Neural cell (in vitro differentiated cells): ENCODE data around the gene ZNF557. TPM values are rescaled to one million over a fixed set of nuclear protein-coding genes. Genes with fewer than 3 reads are reported as not detected.

Source experiments
- H2AFZ ChIP-seq: fragments of 200-600, 300-800 bp; sonication (generic), shearing (Covaris generic); 2 replicates; pipeline ENCODE4 v1.6.0; 2014; ENCODE audit warnings: low read depth, mild to moderate bottlenecking, antibody characterized with exemption, low read length, moderate library complexity
- H3F3A ChIP-seq: fragments of 200-600 bp; shearing (Covaris generic); 2 replicates; pipeline ENCODE4 v1.6.1; 2016; ENCODE audit warnings: mild to moderate bottlenecking, moderate library complexity, mixed read lengths, antibody characterized with exemption, low read length; ENCODE audit not compliant: insufficient read depth, poor library complexity, severe bottlenecking
- H3K27ac ChIP-seq: fragments of 200-600, 300-800 bp; sonication (generic), shearing (Covaris generic); 2 replicates; pipeline ENCODE4 v1.5.1; 2014; ENCODE audit warnings: mild to moderate bottlenecking, low read length, moderate library complexity
- H3K27me3 ChIP-seq: fragments of 300-800, 200-600 bp; sonication (generic), shearing (Covaris generic); 2 replicates; pipeline ENCODE4 v1.6.0; 2014; ENCODE audit warnings: mild to moderate bottlenecking, low read depth, low read length, moderate library complexity; ENCODE audit not compliant: insufficient read depth
- H3K36me3 ChIP-seq: fragments of 300-800, 200-600 bp; sonication (generic), shearing (Covaris generic); 2 replicates; pipeline ENCODE4 v1.5.1; 2014; ENCODE audit warnings: mild to moderate bottlenecking, antibody characterized with exemption, low read length, moderate library complexity; ENCODE audit not compliant: insufficient read depth
- H3K4me2 ChIP-seq: fragments of 300-800, 200-600 bp; sonication (generic), shearing (Covaris generic); 2 replicates; pipeline ENCODE4 v1.6.0; 2014; ENCODE audit warnings: mild to moderate bottlenecking, low read length
- H3K4me3 ChIP-seq: fragments of 300-800, 200-600 bp; sonication (generic), shearing (Covaris generic); 2 replicates; pipeline ENCODE4 v1.5.1; 2014; ENCODE audit warnings: mild to moderate bottlenecking, low read length, moderate library complexity
- H3K79me2 ChIP-seq: fragments of 200-600 bp; shearing (Covaris generic); replicated peaks from 2 replicates; pipeline ENCODE4 v1.6.0; 2014; ENCODE audit warnings: mild to moderate bottlenecking, low read length, moderate library complexity; ENCODE audit not compliant: insufficient read depth
- H3K9ac ChIP-seq: fragments of 300-800, 200-600 bp; sonication (generic), shearing (Covaris generic); 2 replicates; pipeline ENCODE4 v1.6.1; 2016; ENCODE audit warnings: mild to moderate bottlenecking, low read length, mixed read lengths
- H3K9me2 ChIP-seq: fragments of 200-600 bp; shearing (Covaris generic); 2 replicates; pipeline ENCODE4 v1.6.1; 2016; ENCODE audit warnings: mild to moderate bottlenecking, low read length, mixed read lengths; ENCODE audit not compliant: insufficient read depth
- H3K9me3 ChIP-seq: fragments of 200-600, 300-800 bp; sonication (generic), shearing (Covaris generic); 2 replicates; pipeline ENCODE4 v1.6.1; 2016; ENCODE audit warnings: mild to moderate bottlenecking, mixed run types, low read length, moderate library complexity, mixed read lengths
- H4K20me1 ChIP-seq: fragments of 200-600 bp; shearing (Covaris generic); 2 replicates; pipeline ENCODE4 v1.6.1; 2016; ENCODE audit warnings: mild to moderate bottlenecking, mixed run types; ENCODE audit not compliant: insufficient read depth
- EP300 ChIP-seq: fragments of 450-650 bp; conservative IDR thresholded peaks from 2 replicates; pipeline ENCODE4 v1.6.1; 2014; ENCODE audit warnings: antibody characterized with exemption, mild to moderate bottlenecking, moderate library complexity; ENCODE audit not compliant: poor library complexity, severe bottlenecking
- RAD21 ChIP-seq: fragments of 450-650 bp; conservative IDR thresholded peaks from 2 replicates; pipeline ENCODE4 v1.6.1; 2014; ENCODE audit warnings: antibody characterized with exemption, mild to moderate bottlenecking, moderate library complexity
- SMC3 ChIP-seq: fragments of 450-650 bp; conservative IDR thresholded peaks from 2 replicates; pipeline ENCODE4 v1.6.1; 2014; ENCODE audit warnings: antibody characterized with exemption, mild to moderate bottlenecking, moderate library complexity; ENCODE audit not compliant: poor library complexity
- TAF1 ChIP-seq: IDR thresholded peaks from 2 replicates; pipeline ENCODE4 v1.6.1; 2012; ENCODE audit warnings: low read depth
- polyA plus RNA-seq: library from polyadenylated mRNA; depleted of rRNA; stranded (reverse); fragments of >200 nt; gene quantifications from 2 replicates; pipeline ENCODE4 v1.2.3, GENCODE V29; 2014
- TF ChIP-seq, protein P1 (sequence below): IDR thresholded peaks from 2 replicates; pipeline ENCODE4 v1.6.1; 2012; ENCODE audit warnings: borderline replicate concordance
- TF ChIP-seq, protein P2 (sequence below): fragments of 450-650 bp; IDR thresholded peaks from 2 replicates; pipeline ENCODE4 v1.5.1; 2014; ENCODE audit warnings: antibody characterized with exemption, mild to moderate bottlenecking, moderate library complexity; ENCODE audit not compliant: poor library complexity, severe bottlenecking

ZNF557 gene
- polyA plus RNA-seq, 1 donor from 2014 or later, result 7.7 TPM

DNA sequence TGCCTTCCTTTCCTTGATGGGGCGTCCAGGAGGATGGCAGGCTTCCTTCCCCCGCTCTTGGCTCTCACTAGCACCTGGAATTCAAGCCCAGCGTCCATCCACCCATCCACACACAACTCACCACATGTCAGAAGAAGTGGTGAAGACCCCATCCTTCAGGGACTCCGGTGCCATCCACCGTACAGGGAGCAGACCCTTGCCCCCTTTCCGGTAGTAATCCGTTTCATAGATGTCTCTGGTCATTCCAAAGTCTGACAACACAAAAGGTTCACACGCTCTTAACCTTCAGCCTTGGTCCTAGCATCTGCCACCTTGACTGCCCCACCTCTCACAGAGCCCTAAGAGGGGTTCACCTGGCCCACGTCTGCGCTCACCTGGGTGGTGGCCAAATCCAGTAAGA is 51.0 kb downstream of the ZNF557 start (continued):
- TF ChIP-seq, protein P1, sequence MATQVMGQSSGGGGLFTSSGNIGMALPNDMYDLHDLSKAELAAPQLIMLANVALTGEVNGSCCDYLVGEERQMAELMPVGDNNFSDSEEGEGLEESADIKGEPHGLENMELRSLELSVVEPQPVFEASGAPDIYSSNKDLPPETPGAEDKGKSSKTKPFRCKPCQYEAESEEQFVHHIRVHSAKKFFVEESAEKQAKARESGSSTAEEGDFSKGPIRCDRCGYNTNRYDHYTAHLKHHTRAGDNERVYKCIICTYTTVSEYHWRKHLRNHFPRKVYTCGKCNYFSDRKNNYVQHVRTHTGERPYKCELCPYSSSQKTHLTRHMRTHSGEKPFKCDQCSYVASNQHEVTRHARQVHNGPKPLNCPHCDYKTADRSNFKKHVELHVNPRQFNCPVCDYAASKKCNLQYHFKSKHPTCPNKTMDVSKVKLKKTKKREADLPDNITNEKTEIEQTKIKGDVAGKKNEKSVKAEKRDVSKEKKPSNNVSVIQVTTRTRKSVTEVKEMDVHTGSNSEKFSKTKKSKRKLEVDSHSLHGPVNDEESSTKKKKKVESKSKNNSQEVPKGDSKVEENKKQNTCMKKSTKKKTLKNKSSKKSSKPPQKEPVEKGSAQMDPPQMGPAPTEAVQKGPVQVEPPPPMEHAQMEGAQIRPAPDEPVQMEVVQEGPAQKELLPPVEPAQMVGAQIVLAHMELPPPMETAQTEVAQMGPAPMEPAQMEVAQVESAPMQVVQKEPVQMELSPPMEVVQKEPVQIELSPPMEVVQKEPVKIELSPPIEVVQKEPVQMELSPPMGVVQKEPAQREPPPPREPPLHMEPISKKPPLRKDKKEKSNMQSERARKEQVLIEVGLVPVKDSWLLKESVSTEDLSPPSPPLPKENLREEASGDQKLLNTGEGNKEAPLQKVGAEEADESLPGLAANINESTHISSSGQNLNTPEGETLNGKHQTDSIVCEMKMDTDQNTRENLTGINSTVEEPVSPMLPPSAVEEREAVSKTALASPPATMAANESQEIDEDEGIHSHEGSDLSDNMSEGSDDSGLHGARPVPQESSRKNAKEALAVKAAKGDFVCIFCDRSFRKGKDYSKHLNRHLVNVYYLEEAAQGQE, result no peak

DNA sequence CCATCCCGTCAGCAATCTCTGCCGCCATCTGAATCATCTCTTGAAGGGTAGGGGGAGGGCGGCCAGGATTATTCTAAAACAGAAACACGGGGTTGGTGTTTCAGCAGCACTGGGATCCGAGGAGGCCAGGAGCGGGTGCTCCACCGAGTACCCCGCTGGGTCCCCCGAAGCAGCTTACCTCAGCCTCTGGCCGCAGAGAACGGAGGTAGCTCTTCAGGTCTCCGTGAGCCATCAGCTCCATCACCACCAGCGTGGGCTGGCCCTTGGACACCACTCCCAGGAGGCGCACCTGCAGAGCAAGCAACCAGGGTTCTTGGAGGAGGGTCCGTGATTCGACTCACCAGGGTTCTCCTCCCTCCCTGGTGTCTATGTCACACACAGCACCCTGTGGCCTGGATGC is 53.2 kb downstream of the ZNF557 start:
- Histone ChIP-seq H3K9me3 (no peaks in the 10 kb centered on the region), H2AFZ (no peak overlapping the region), H4K20me1 (no peaks in the 10 kb centered on the region), H3K9me2 (no peaks in the 10 kb centered on the region), H3K27ac (no peak overlapping the region), H3K79me2 (no peaks in the 10 kb centered on the region), H3K4me2 (no peak overlapping the region), H3K27me3 (no peaks in the 10 kb centered on the region), H3K4me3 (no peak overlapping the region), H3F3A (no peaks in the 10 kb centered on the region), H3K9ac (no peak overlapping the region), H3K36me3 (peaks cover 13% of the 10 kb centered on the region)
- TF ChIP-seq EP300 (no peak), TAF1 (no peak)

DNA sequence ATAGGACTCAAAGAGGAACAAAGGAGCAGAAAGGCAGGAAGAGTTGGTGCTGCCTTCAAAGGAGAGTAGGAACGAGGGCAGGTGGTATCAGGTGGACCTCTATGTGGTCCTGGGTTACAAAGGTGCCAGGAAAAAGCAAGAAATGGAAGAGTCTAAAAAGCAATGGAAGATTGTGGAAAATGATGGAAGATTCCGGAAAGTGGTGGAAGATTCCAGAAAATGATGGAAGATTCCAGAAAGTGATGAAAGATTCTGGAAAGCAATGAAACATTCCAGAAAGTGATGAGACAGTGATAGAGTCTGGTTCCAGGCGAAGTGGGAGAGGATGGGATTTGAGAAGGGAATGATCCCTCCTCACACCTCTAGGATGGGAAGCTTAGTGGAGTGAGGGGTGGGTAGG is 55.3 kb downstream of the ZNF557 start:
- Histone ChIP-seq H3K4me3 (no peak overlapping the region), H3K4me2 (no peak overlapping the region), H3K9ac (no peak overlapping the region), H3K9me3 (no peaks in the 10 kb centered on the region), H3F3A (no peaks in the 10 kb centered on the region), H3K9me2 (no peaks in the 10 kb centered on the region), H3K79me2 (no peaks in the 10 kb centered on the region), H4K20me1 (no peaks in the 10 kb centered on the region), H2AFZ (no peak overlapping the region), H3K27ac (no peak overlapping the region), H3K27me3 (no peaks in the 10 kb centered on the region), H3K36me3 (peaks cover 13% of the 10 kb centered on the region)
- no peak for TF ChIP-seq TAF1
- TF ChIP-seq, protein P2, sequence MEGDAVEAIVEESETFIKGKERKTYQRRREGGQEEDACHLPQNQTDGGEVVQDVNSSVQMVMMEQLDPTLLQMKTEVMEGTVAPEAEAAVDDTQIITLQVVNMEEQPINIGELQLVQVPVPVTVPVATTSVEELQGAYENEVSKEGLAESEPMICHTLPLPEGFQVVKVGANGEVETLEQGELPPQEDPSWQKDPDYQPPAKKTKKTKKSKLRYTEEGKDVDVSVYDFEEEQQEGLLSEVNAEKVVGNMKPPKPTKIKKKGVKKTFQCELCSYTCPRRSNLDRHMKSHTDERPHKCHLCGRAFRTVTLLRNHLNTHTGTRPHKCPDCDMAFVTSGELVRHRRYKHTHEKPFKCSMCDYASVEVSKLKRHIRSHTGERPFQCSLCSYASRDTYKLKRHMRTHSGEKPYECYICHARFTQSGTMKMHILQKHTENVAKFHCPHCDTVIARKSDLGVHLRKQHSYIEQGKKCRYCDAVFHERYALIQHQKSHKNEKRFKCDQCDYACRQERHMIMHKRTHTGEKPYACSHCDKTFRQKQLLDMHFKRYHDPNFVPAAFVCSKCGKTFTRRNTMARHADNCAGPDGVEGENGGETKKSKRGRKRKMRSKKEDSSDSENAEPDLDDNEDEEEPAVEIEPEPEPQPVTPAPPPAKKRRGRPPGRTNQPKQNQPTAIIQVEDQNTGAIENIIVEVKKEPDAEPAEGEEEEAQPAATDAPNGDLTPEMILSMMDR, result no peak
- TF ChIP-seq, protein P1, result no peak
- TF ChIP-seq RAD21, result no peak
- TF ChIP-seq SMC3, result no peak
